GM18499 (cell line): ENCODE data around the gene NDC1.
"Not testable (repeated sequence)": the region's sequence is repeated elsewhere in the genome, so short reads cannot be mapped to it uniquely, and the experiment has no call there.

Experiments
- ATAC-seq: cut with Tn5 transposase; IDR thresholded peaks from one replicate; pipeline ENCODE4 v1.9.1; 2021; ENCODE audit warnings: moderate number of reproducible peaks; ENCODE audit not compliant: insufficient read depth, unreplicated experiment

Gene NDC1, protein sequence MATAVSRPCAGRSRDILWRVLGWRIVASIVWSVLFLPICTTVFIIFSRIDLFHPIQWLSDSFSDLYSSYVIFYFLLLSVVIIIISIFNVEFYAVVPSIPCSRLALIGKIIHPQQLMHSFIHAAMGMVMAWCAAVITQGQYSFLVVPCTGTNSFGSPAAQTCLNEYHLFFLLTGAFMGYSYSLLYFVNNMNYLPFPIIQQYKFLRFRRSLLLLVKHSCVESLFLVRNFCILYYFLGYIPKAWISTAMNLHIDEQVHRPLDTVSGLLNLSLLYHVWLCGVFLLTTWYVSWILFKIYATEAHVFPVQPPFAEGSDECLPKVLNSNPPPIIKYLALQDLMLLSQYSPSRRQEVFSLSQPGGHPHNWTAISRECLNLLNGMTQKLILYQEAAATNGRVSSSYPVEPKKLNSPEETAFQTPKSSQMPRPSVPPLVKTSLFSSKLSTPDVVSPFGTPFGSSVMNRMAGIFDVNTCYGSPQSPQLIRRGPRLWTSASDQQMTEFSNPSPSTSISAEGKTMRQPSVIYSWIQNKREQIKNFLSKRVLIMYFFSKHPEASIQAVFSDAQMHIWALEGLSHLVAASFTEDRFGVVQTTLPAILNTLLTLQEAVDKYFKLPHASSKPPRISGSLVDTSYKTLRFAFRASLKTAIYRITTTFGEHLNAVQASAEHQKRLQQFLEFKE

DNA sequence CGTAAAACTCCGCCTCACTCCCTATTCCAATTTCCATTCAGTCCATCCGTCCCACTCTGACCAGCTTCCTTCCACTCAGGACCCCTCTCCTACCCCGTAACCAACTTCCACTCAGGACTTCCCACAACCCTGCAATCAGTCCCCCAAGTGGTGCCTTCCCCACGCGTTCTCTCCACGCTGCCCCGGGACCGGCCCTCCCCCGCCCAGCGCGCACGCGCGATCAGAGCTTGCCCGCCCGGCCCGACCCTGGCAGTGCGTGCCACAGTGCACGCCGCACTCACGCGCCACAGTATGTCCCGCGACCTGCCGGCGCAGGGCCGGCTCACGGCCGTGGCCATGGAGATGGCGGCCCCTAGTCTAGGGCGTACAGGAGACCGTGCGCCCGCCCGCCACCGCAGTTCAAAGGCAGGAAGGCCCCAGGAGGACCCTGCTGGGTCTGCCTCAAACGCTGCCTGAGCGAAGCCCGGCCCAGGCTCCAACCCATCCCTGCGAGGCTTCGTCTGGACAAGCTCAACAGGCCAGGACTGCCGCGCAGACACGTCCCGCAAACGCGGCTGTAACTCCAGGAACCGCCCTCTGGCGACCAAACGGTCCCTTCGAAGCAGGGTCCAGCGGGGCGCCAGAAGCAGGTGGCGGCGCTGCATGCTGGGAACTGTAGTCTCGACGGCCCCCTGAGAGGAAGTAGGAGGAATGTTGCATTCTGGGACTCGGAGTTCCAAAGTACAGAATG lies at the start of gene NDC1:
NDC1 (minus strand) TSS at position 373 of the 730 bp plus-strand sequence; CDS start at position 338, 35 bp downstream.
- peak; percentile 62 for ATAC-seq

DNA sequence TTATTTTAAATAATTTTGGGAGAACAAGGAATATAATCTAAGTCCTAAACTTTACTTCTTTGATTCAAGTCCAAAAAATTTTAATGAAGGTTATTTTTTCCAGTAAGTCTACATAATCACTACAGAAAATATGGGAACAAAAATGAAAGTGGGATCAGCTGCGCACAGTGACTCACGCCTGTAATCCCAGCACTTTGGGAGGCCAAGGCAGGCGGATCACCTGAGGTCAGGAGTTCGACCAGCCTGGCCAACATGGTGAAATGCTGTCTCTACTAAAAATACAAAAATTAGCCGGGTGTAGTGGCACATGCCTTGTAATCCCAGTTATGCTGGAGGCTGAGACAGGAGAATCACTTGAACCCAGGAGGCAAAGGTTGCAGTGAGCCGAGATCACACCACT lies 45.5 kb upstream of the NDC1 start:
- not testable (repeated sequence) for ATAC-seq

DNA sequence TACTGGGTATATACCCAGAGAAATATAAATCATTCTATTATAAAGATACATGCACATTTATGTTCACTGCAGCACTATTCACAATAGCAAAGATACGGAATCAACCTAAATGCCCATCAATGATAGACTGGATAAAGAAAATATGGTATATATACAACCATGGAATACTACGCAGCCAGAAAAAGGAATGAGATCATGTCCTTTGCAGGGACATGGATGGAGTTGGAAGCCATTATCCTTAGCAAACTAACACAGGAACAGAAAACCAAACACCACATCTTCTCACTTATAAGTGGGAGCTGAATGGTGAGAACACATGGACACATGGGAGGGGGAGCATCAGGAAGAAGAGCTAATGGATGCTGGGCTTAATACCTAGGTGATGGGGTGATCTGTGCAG lies 43.8 kb upstream of the NDC1 start:
- not testable (repeated sequence) for ATAC-seq

DNA sequence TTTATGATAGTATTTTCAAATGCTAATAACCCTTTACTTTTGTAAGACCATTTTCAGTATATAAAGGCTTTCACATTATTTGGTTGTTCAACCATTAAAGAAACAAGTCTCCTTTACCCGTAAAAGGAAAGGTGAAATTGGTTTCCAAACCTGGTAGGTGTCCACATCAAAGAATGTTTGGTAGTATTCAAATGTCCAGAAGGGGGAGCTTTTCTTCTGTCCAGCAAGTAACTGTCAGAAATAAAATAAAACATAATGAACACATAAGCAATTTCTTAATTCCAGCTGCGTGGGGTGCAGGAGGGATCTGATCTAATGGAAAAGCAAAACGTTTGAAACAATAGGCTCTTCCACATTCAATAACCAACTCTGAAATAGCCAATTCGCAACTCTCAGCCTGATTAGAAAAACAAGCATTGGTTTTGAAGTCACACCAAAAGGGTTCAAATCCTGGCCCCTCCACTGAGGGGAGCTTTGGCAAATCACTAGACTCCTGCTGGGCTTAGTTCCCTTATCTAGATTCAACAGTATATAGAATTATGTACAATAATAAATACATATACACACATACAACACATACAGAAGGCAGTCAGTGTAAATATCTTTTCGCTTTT lies 40.5 kb upstream of the NDC1 start:
- ATAC-seq, result no peak

DNA sequence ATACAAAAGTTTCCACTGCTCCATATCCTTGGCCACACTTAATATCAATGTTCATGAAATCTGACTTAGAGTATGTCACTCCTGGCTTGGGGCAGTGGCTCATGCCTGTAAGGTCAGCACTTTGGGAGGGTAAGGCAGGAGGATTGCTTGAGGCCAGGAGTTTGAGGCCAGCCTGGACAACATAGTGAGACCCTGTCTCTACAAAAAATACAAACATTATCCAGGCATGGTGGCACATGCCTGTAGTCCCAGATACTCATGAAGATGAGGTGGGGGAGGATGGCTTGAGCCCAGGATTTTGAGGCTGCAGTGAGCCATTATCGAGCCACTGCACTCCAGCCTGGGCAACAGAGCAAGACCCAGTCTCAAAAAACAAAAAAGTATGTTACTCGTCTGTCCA lies 37.1 kb upstream of the NDC1 start:
- ATAC-seq, result not testable (repeated sequence)

DNA sequence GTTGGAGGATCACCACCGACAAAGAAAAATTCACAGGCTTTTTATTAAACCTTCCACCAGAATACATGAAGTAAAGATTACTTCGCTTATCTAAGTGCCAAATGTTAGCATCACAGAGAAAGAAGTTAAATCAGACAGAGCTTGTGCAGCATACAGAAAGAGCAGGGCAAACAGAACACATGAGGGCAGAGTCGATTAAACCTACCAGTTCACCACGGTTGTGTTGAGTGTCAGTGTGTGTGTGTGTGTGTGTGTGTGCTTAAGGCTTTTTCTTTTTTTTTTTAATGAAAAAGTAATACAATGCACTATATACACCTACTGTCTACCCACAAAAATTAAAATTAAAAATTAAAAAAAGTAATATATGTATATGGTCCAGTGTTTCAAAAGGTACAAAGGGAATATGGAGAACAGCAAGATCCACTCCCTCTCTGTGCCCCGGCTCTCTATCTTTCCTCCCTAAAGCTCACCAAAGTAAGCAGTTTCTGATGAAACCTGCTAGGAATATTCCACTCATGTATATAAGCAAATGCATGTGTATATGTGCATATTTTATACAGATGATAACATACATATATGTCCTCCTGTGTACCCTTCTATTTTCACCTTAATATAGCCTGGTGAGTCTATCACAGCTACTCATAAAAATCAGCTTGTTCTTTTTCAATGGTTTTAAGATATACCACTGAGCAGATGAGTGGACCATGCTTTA lies 33.8 kb upstream of the NDC1 start:
- ATAC-seq, result no peak

DNA sequence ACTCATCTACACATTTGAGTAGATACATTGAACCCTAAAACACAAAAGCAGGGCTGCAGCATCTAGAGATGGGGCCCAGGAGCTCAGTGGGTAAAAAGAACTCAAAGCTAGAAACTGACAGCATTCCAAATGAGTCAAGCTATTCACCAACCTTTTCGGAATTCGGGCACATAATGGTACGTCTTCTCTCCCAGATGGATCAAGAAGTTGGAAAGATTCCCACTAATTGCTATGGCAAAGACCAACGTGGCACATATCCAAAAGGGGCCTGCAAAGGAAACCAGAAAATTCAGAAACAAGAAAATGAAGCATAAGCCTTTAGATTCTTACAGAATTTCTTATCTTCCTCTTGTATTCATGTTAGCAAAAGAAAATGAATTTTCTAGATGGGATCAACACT lies 33.1 kb upstream of the NDC1 start:
- ATAC-seq, result no peak

DNA sequence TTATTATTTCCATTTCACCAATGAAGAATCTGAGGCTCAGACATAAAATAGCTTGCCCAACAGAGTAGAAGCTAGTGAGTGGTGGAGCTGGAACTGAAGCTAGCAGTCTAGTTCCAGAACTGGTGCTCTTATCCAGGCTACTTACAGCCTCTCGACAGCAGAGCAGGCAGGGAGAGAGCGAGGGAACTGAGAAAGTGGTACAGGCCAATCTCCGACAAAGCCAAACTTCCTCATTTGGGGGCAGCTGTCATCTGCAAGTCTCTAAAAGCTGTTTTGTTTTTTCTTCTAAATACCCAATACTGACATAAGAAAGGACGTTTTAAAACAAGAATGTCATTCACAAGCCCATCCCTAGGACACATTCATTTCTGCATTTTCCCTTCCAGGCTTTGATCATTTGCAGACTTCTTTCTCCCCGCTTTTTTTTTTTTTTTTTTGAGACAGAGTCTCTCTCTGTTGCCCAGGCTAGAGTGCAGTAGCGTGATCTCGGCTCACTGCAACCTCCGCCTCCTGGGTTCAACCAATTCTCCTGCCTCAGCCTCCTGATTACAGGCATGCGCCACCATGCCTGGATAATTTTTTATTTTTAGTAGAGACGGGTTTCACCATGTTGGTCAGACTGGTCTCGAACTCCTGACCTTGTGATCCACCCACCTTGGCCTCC lies 31.5 kb upstream of the NDC1 start:
- no peak for ATAC-seq

DNA sequence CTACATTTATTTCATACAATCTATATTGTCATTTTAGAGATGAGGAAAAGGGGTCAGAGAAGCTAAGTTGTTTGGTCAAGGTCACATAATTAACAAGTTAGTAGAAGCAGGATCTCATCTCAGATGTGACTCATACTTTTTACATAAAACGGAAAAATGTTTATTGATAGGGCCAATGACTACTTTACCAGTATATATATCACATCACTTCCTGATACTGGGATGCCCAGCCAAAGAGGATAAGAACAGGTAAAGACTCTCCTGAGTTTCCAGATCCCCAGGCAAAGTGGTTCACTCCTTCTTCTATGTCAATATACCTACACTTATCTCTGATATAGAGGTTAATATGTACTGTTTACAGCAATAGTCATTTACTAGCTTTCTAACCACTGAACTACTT lies 30.5 kb upstream of the NDC1 start:
- ATAC-seq, result no peak

DNA sequence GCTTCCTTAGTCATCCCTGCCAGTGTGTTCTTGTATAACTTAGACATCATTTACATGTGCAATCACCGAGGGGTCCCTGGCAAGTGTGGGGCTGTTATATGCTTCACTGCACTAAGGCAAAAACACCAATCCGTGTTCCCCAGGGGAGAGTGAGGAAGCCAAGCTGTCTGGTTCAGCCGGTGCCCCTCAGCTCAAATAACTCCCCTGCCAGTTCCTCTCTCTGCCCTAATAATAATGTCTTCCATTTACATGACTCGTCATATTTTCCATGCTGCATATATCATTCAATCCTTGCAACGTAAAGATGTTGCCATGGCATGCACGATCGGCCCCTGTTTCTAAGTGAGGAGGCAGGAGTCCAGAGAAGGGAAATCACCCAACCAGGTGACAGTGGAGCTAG lies 24.4 kb upstream of the NDC1 start:
- no peak for ATAC-seq

DNA sequence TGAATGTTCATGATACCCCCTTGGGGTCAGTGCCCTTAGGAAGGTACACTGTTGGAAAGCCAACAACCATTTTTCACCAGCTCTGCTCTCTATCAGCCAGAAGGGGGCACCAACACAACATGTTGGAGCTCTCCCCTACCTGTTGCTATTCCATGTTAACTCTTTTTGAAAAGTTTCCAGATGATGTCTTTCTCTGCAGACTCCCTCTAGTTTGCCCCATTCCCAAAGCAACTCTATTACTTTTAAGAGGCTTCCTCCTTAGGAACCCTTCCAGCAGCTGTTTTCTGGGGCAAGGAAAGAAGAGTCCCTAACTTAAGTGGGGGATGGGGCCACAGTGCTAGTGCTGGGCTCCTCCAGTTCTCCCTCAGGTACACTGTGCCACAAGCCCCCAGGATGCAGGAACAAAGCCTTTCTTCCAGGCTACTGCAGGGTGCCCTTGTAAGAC lies 22.9 kb upstream of the NDC1 start:
- ATAC-seq, result no peak

DNA sequence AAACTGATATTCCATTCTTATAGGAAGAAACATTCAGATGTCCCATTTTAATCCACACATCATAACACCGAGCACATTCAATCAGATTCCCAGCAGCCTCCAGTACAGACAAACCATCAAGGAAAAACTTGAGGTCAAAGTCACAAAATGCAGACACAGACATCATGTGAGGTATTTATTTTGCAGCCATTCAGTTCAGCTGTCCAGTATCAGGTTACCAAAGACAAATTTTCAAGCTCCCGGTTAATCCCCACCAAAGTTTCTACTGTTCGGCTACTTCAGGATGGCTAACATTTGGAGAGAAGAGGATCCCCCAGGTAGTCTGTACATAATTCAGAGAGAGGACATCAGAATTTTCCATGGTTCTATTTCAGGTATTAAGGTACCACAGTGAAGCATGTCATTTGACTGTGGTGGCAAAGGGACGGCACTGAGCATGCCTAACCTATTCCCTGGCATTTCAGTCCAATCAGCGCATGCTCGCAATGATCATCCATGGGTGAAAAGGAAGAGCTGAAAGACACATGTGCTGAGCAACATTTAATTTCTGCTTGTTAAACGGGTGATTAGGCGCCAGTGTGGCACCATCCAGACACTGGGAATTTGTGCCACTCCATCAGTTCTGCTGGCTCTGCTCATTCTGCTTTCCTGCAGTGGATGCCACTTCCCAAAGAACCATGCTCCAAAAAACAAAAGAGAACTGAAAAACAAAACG lies 13.6 kb upstream of the NDC1 start:
- no peak for ATAC-seq

DNA sequence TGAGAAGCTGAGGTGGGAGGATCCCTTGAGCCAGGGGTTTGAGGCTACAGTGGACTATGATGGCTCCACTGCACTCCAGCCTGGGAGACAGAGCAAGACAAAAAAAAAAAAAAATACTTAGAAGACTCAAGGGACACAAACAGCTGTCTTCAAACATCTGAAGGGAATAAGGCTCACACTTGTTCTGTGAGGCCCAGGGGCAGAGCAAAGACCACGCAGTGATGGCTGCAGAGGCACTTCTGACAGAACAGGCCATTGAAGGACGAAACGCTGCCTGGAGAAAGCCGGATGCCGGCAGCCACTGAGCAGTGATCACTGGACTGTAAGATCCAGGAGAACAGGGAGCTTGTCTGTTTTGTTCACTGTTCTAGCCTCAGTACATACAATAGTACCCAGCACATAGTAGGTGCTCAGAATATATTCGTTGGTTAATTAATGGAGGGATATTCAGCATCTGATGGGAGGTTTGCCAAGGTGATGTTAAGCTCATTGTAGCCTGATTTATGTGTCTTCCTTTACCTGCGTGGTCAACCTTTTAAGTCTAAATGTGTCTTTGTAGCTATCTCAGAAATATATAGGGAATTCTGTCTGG lies 12.1 kb upstream of the NDC1 start:
- no peak for ATAC-seq

DNA sequence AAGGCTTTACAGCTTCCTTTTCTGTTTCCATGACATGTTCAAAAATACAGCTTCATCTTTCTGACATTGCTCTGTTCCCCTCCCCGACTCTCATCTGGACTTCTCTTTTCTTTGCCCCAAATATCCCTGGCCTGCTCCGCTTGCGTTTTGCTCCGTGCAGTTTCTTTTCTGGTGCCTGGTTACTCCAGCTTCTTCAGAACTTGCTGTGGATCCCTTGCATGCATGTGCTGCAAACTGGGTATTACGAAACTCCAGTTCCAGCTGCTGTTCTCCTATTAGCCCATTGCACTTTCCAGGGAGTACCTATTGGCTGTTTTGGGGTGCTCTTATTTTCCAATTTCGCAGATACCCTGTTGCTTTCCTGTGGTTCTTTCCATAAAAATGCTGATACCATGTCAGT lies 9.9 kb upstream of the NDC1 start:
- ATAC-seq, result no peak

DNA sequence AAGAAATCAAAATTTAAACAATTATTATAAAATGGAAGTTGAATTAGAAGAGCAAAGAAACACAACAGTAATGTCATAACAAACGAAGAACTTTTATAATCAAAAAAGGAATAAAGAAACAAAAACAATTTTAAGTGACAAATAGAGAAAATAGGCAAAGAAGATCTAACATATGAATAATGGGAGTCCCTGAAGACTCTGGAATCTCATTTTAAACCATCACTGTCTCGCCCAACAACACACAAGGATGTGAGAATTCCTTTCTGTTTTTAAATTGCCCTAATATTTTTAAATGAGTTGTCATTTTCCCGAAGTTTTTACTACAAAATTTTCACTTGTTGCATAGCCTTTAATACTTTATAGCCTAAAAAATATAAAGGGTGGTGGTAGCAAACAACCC lies 4.3 kb upstream of the NDC1 start:
- ATAC-seq, result no peak

DNA sequence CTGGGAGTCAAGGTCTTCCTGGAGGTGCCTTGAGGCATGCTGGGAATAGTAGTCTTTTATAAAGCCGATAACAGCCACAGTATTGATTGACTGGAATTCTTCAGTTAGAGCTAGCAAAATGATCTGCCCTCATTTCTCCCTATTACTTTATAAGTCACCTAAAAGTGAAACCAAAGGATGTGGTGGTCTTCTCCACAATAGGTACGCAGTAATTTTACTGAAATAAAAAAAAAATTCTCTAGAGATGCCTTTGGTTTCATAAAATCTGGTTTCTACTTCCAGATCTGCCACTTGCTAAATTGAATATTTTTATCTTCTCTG lies 518 bp upstream of the NDC1 start:
- ATAC-seq, result no peak

DNA sequence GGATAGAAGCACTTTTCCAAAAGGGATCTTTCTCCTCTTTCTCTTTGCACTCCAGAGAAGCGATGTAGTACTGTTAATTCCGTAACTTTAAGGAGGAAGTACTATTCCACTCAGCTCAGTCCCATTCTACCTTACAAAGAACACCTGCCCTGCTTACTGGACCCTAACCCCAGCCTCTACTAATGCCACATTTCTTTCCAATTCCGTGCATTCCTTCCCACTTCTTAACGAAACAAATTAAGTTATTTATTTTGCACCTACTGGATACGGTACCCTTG lies 511 bp downstream of the NDC1 start:
- no peak for ATAC-seq

DNA sequence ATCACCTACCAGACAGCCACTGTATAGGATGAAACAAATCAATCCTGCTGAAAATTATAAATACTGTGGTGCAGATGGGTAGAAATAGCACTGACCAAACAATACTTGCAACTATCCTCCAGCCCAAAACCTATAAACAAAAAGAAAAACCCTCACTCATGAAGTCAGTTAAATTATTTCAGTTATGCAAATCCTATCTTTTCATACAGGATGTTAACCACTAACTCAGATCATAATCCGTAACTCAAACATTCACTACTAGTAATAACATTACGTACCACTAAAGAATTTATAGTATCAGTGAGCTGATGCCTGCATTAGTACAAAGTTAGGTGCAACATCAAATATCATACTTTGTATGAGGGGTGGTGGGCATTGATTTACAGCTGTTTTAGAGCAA lies 2.6 kb downstream of the NDC1 start:
- no peak for ATAC-seq

DNA sequence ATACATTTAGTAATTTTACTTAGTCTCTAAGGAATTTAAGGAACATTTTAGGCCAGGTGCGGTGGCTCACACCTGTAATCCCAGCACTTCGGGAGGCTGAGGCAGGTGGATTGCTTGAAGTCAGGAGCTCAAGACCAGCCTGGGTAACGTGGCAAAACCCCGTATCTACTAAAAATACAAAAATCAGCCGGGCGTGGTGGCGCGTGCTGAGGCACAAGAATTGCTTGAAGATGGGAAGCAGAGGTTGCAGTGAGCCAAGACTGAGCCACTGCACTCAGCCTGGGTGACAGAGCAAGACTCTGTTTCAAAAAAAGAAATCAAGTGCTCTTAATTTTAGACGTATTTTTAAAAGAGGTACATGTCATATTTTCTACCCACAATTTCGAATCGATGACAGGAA lies 3.3 kb downstream of the NDC1 start:
- no peak for ATAC-seq
